Caco-2 (cell line): Measurements from ENCODE around the gene COL27A1. TPM values are rescaled to one million over a fixed set of nuclear protein-coding genes. Genes with fewer than 3 reads are reported as not detected.

Experiments used
- BruUV-seq: library from RNA; stranded (reverse); fragments of 400-500 nt; replicated peaks from 2 replicates; lab custom pipeline; 2021; lab: Mats Ljungman, UMichigan
- CTCF ChIA-PET: fragments of 300-600 bp; sonication (Branson Sonifier 250); formaldehyde crosslinking; loops from one replicate; lab custom pipeline; 2022; ENCODE audit warnings: antibody characterized with exemption; lab: Charles Lee
- POLR2A ChIA-PET: fragments of 300-600 bp; sonication (Branson Sonifier 250); formaldehyde crosslinking; loops from one replicate; lab custom pipeline; 2022; ENCODE audit warnings: antibody characterized with exemption; lab: Charles Lee
- DNase-seq, 2 experiments: peaks; one replicate each; pipeline versions ENCODE4 v3.0.0 to v3.0.0-alpha.2; 2020 to 2022
- H3K27me3 ChIP-seq: replicated peaks from 2 replicates; pipeline ENCODE4 v1.6.0; 2011; ENCODE audit warnings: low read length; ENCODE audit not compliant: control insufficient read depth, insufficient read depth
- H3K36me3 ChIP-seq: 2 replicates; pipeline ENCODE4 v1.5.1; 2011; ENCODE audit warnings: low read length; ENCODE audit not compliant: control insufficient read depth, insufficient read depth
- H3K4me1 ChIP-seq: fragments of 250-450 bp; sonication (Bioruptor Pico); 2 replicates; pipeline ENCODE4 v1.5.1; 2020; ENCODE audit warnings: mild to moderate bottlenecking
- H3K4me3 ChIP-seq: 2 replicates; pipeline ENCODE4 v1.5.1; 2011; ENCODE audit warnings: low read depth, mild to moderate bottlenecking, control low read depth, low read length
- H3K9me3 ChIP-seq: fragments of 250-450 bp; sonication (Bioruptor Pico); 2 replicates; pipeline ENCODE4 v1.5.1; 2020; ENCODE audit warnings: mild to moderate bottlenecking, moderate library complexity
- H3K27ac Mint-ChIP-seq: one replicate; pipeline ENCODE4 v1.8.0; 2022; ENCODE audit warnings: mixed read lengths; ENCODE audit not compliant: unreplicated experiment
- H3K27me3 Mint-ChIP-seq: one replicate; pipeline ENCODE4 v1.8.0; 2022; ENCODE audit warnings: mixed read lengths; ENCODE audit not compliant: insufficient read depth, unreplicated experiment
- H3K36me3 Mint-ChIP-seq: one replicate; pipeline ENCODE4 v1.8.0; 2022; ENCODE audit warnings: mild to moderate bottlenecking, mixed read lengths; ENCODE audit not compliant: insufficient read depth, unreplicated experiment
- H3K4me1 Mint-ChIP-seq: one replicate; pipeline ENCODE4 v1.8.0; 2022; ENCODE audit warnings: low read depth, mixed read lengths; ENCODE audit not compliant: unreplicated experiment
- H3K4me3 Mint-ChIP-seq: one replicate; pipeline ENCODE4 v1.8.0; 2022; ENCODE audit warnings: mild to moderate bottlenecking, moderate library complexity, mixed read lengths; ENCODE audit not compliant: unreplicated experiment
- H3K9me3 Mint-ChIP-seq: one replicate; pipeline ENCODE4 v1.8.0; 2022; ENCODE audit warnings: mixed read lengths; ENCODE audit not compliant: unreplicated experiment
- intact Hi-C: fragments of 100-400 bp; cut with micrococcal nuclease; formaldehyde crosslinking; loops from one replicate; pipeline ENCODE4 v1.10.0; 2022; ENCODE audit not compliant: unreplicated experiment
- total RNA-seq: library from RNA; stranded (reverse); gene quantifications from 2 replicates; pipeline ENCODE4 v1.2.3, GENCODE V29; 2022
- TF ChIP-seq, protein P1 (sequence below), 2 experiments: fragments of 200-600 bp in 1 of 2; IDR thresholded peaks; 1 replicate in 1 of 2; 2 replicates in 1 of 2; pipeline versions ENCODE4 v1.5.1 to v1.8.0; 2011 to 2022; ENCODE audit warnings: antibody characterized with exemption in 1 of 2, control low read depth in 1 of 2, inconsistent platforms in 1 of 2, low read depth in 1 of 2, low read length in 1 of 2, mild to moderate bottlenecking in 1 of 2, moderate library complexity in 1 of 2; ENCODE audit not compliant: insufficient read depth in 1 of 2, severe bottlenecking in 1 of 2, unreplicated experiment in 1 of 2

The COL27A1 gene
- total RNA-seq, 1 experiment from 2014 or later: 31.1 TPM

DNA sequence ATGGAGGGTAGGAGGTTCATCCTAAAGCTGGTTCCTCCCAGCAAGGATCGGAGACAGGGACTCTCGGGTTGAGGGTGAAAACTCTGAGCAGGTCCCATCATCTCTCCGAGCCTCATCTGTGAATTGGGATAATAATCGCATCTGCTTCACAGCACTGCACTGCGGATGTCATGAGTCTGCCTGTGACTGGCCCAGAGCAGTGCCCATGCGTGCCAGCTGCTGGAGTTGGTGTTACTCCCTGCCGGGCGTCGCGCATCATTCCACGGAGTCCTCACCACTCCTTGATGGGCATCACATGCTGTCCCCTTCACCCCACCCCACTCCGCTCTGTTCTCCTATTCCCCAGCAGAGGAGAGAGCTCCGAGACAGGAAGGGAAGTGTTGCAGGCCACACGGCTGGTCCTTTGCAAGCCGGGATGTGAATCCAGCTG is 132.4 kb downstream of the COL27A1 start:
- BruUV-seq: no TSS peak
- Histone ChIP-seq H3K4me3 (no peak overlapping the region), H3K9me3 (no peaks in the 10 kb centered on the region), H3K36me3 (peaks cover 3% of the 10 kb centered on the region), H3K4me1 (peaks cover 14% of the 10 kb centered on the region), H3K27me3 (no peaks in the 10 kb centered on the region)
- Mint-ChIP-seq H3K4me1 (peaks cover 7% of the 10 kb centered on the region), H3K9me3 (no peaks in the 10 kb centered on the region), H3K27ac (peak overlapping the region; percentile 49), H3K4me3 (no peak overlapping the region), H3K36me3 (peaks cover 17% of the 10 kb centered on the region), H3K27me3 (no peaks in the 10 kb centered on the region)
- POLR2A ChIA-PET: no interaction called here
- CTCF ChIA-PET: interaction anchor here (1.2 to 6.5 kb wide), 3 partner anchors 49 to 205 kb away, joined by 4 to 84 read pairs (median 16); no protein-coding TSS in a partner anchor
- DNase-seq: no peak
- intact Hi-C loops: no loop called here
- TF ChIP-seq, protein P1, sequence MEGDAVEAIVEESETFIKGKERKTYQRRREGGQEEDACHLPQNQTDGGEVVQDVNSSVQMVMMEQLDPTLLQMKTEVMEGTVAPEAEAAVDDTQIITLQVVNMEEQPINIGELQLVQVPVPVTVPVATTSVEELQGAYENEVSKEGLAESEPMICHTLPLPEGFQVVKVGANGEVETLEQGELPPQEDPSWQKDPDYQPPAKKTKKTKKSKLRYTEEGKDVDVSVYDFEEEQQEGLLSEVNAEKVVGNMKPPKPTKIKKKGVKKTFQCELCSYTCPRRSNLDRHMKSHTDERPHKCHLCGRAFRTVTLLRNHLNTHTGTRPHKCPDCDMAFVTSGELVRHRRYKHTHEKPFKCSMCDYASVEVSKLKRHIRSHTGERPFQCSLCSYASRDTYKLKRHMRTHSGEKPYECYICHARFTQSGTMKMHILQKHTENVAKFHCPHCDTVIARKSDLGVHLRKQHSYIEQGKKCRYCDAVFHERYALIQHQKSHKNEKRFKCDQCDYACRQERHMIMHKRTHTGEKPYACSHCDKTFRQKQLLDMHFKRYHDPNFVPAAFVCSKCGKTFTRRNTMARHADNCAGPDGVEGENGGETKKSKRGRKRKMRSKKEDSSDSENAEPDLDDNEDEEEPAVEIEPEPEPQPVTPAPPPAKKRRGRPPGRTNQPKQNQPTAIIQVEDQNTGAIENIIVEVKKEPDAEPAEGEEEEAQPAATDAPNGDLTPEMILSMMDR (IDR thresholded peaks at IDR 0.05; ENCODE audit: insufficient read depth in 1 of 2, low read depth in 1 of 2, low read length in 1 of 2, severe bottlenecking in 1 of 2, unreplicated experiment in 1 of 2): no peak

GRCh38 chr9:114288193-114289091 is 133.1 kb downstream of the COL27A1 start:
- Mint-ChIP-seq H3K27ac (peak overlapping the region; percentile 49), H3K4me3 (no peak overlapping the region), H3K9me3 (peaks cover 7% of the 10 kb centered on the region), H3K27me3 (no peaks in the 10 kb centered on the region), H3K36me3 (peaks cover 24% of the 10 kb centered on the region), H3K4me1 (peaks cover 7% of the 10 kb centered on the region)
- BruUV-seq: no TSS peak
- Histone ChIP-seq H3K4me1 (peaks cover 14% of the 10 kb centered on the region), H3K9me3 (no peaks in the 10 kb centered on the region), H3K27me3 (no peaks in the 10 kb centered on the region), H3K4me3 (no peak overlapping the region), H3K36me3 (peaks cover 3% of the 10 kb centered on the region)
- DNase-seq: peak; percentile 51 to 64
- intact Hi-C loops: no loop called here
- TF ChIP-seq, protein P1 (IDR thresholded peaks at IDR 0.05; ENCODE audit: insufficient read depth in 1 of 2, low read depth in 1 of 2, low read length in 1 of 2, severe bottlenecking in 1 of 2, unreplicated experiment in 1 of 2): no peak
- ChIA-PET POLR2A (no interaction called here), CTCF (interaction anchor here (0.6 to 6.5 kb wide), 4 partner anchors 50 to 633 kb away, joined by 3 to 84 read pairs (median 10); no protein-coding TSS in a partner anchor)

DNA sequence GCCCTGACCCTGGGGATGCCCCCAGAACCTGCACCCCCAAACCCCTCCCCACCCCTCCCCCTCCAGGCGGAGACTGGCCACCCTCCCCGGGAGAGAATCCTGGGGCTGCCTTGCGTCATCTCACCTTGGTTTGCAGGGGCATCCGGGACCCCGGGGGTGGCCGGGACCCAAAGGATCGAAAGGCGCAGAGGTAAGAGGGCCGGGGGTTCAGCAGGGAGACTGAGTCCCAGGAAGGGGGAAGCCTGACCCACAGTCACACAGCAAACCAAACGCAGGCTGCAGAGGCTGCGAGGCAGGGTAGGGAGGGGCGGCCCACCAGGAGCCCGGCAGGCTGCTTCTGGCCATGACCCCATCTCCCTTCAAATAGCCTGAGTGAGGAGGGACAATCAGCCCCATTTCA is 133.8 kb downstream of the COL27A1 start:
- H3K36me3 Mint-ChIP-seq: peaks cover 24% of the 10 kb centered on the region
- Histone ChIP-seq H3K4me1 (peaks cover 14% of the 10 kb centered on the region), H3K9me3 (no peaks in the 10 kb centered on the region), H3K36me3 (peaks cover 3% of the 10 kb centered on the region), H3K27me3 (no peaks in the 10 kb centered on the region), H3K4me3 (no peak overlapping the region)
- peaks cover 7% of the 10 kb centered on the region for H3K4me1 Mint-ChIP-seq
- TF ChIP-seq, protein P1 (IDR thresholded peaks at IDR 0.05; ENCODE audit: insufficient read depth in 1 of 2, low read depth in 1 of 2, low read length in 1 of 2, severe bottlenecking in 1 of 2, unreplicated experiment in 1 of 2): no peak
- ChIA-PET CTCF (interaction anchor here (2.3 to 6.5 kb wide), 2 partner anchors 180 to 207 kb away, joined by 16 to 84 read pairs; no protein-coding TSS in a partner anchor), POLR2A (interaction anchor here (0.7 kb wide), 1 partner anchor 517 kb away, joined by 3 read pairs; no protein-coding TSS in a partner anchor)
- BruUV-seq: no TSS peak
- DNase-seq: no peak
- no peaks in the 10 kb centered on the region for H3K27me3 Mint-ChIP-seq
- H3K27ac Mint-ChIP-seq: no peak overlapping the region
- peaks cover 10% of the 10 kb centered on the region for H3K9me3 Mint-ChIP-seq
- H3K4me3 Mint-ChIP-seq: no peak overlapping the region
- intact Hi-C loops: no loop called here
